Inferior parietal cortex (tissue), 1 donor: ENCODE data around the gene CDK2.
A peak's percentile ranks its signal among the peaks of the same experiment; 100 is the strongest.
"Not testable (repeated sequence)": the region's sequence is repeated elsewhere in the genome, so short reads cannot be mapped to it uniquely, and the experiment has no call there.

ENCODE experiments used
- DNase-seq: peaks from one replicate; pipeline ENCODE4 v3.0.0-alpha.2; 2016; ENCODE audit errors: extremely low spot score

The CDK2 gene

GRCh38 chr12:55979069-55979468, 12.4 kb downstream of the CDK2 start:
- DNase-seq: no peak

GRCh38 chr12:55981882-55982281, 15.3 kb downstream of the CDK2 start:
- DNase-seq: not testable (repeated sequence)

- DNase-seq: no peak
These were observed 15.8 kb downstream of the CDK2 start for GRCh38 chr12:55982319-55982936.

GRCh38 chr12:55983232-55983842, 16.7 kb downstream of the CDK2 start:
- DNase-seq: no peak

- no peak for DNase-seq
These were observed 18.2 kb downstream of the CDK2 start for GRCh38 chr12:55984861-55985260.

- DNase-seq: no peak
These were observed 18.7 kb downstream of the CDK2 start for GRCh38 chr12:55985341-55985740.

- not testable (repeated sequence) for DNase-seq
These were observed 19.3 kb downstream of the CDK2 start for GRCh38 chr12:55985976-55986375.

GRCh38 chr12:55991110-55991509, 24.5 kb downstream of the CDK2 start:
- no peak for DNase-seq

- DNase-seq: no peak
These were observed 26.7 kb downstream of the CDK2 start for GRCh38 chr12:55993230-55993853.

GRCh38 chr12:55995366-55995765, 28.7 kb downstream of the CDK2 start:
- DNase-seq: no peak

- peak; percentile 91 for DNase-seq
These were observed 29.6 kb downstream of the CDK2 start for GRCh38 chr12:55996201-55996714.

GRCh38 chr12:55996715-55997534, 30.3 kb downstream of the CDK2 start, which contains the start of gene SUOX:
TSS of gene SUOX (plus strand) at chr12:55997276. CDS start at chr12:56002222, 4,946 bp downstream.
- peak; percentile 96 for DNase-seq

GRCh38 chr12:55997535-55997859, 30.9 kb downstream of the CDK2 start:
- DNase-seq: no peak

- DNase-seq: not testable (repeated sequence)
These were observed 32.9 kb downstream of the CDK2 start for GRCh38 chr12:55999522-55999921.

GRCh38 chr12:55999999-56000540, 33.4 kb downstream of the CDK2 start:
- DNase-seq: not testable (repeated sequence)

GRCh38 chr12:56001487-56002100, 35.0 kb downstream of the CDK2 start:
- DNase-seq: no peak

- not testable (repeated sequence) for DNase-seq
These were observed 36.7 kb downstream of the CDK2 start for GRCh38 chr12:56003376-56003775.

- no peak for DNase-seq
These were observed 37.6 kb downstream of the CDK2 start for GRCh38 chr12:56004211-56004610.

- peak; percentile 39 for DNase-seq
These were observed 41.2 kb downstream of the CDK2 start for GRCh38 chr12:56007564-56008559.

- no peak for DNase-seq
These were observed 43.5 kb downstream of the CDK2 start for GRCh38 chr12:56010111-56010570.
